ENCODE data around the gene PCF11.
"Not testable (repeated sequence)": the region's sequence is repeated elsewhere in the genome, so short reads cannot be mapped to it uniquely, and the experiment has no call there.

The PCF11 gene

DNA sequence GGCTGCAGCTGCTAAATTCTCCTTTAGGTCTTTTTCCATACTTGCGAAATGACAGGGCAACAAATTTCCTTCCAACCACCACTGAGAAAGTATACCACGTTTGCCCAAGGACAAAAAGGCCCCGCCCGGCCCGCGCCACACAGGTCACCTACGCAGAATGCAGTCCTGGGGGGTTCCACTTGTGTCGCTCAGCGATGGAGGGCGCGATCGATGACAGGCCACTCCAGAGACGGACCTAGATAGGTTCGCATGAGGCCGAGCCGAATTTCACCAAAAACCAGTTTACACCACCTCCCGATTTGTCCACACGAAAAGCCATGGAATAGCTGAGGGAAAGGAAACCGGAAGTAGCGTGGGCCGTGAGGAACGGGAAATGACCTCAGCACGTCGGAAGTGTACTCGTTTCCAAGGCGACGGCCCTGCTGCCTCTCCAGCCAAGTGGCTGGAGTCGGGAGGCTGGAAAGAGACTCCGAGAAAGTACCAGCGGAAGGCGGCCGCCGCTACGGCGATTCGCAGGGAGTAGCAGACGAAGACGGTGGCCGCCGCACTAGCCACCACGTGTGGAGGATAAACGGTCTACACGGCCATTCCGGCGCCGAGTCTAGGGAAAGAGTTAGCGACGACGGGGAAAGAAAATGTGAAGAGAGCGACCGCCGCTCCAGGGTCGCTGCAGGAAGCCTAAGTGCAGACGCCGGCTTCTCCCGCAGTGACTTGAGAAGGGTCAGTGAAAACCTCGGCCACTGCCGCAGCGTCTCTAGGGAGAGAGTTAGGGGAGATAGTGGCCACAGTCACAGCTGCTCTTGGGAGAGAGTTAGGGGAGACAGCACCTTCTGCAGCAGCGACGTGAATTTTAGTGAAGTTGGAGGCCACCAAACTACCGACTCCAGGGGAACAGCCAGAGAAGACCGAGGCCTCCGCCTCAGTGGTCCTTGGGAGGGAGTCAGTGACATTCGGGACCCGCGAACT lies 36.7 kb downstream of the PCF11 start, which contains the start of gene ANKRD42:
Gene ANKRD42 (plus strand): TSS at position 398 of the 966 bp plus-strand sequence. CDS start 959 bp downstream, outside the sequence.
- Mint-ChIP-seq H3K4me1 (ENCODE audit: low read depth) (peaks cover 50% of the 10 kb centered on the region), H3K9me3 (no peaks in the 10 kb centered on the region), H3K36me3 (ENCODE audit: low read depth) (peaks cover 49% of the 10 kb centered on the region), H3K27me3 (no peaks in the 10 kb centered on the region), H3K27ac (peak within 1 kb of the TSS; percentile 97), H3K4me3 (peak within 1 kb of the TSS; percentile 99)

DNA sequence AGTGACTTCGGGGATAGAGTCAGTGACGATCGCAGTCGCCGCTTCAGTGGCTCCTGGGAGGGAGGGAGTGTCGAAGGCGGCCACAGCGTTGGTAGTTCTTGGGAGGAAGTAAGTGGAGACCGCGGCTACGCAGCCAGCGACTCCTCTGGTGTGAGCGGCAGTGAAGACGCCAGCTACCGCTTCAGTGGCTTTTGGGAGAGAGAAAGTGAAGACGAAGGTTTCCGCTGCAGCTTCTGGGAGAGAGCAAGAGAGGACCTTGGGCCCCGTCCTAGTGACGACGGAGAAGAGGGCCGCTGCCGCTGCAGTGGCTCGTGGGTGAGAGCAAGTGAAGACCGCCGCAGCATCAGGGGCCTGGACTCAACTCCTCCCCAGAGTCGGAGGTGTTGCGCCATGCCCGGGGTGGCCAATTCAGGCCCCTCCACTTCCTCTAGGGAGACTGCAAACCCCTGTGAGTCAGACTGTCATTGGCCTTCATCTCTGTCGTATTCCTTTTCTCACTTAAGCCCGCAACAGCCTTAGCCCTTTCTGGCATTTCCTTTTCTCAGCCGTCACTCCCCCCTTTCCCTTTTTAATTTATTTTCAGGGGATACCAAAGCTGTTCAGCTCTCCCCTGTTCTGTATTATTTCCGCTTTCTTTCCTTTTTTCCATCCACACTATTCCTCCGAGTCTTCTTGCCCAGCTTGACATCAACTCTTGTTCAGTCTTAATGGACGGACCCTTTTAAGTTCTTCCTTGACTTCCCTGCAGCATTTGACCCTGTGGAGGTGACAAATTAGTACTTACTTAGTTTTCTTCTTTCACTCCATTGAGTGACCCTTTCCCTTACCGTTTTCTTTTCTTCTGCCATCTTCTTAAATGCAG lies 37.6 kb downstream of the PCF11 start:
- H3K27ac Mint-ChIP-seq = peak overlapping the region; percentile 97
- H3K27me3 Mint-ChIP-seq = no peaks in the 10 kb centered on the region
- no peaks in the 10 kb centered on the region for H3K9me3 Mint-ChIP-seq
- H3K36me3 Mint-ChIP-seq (ENCODE audit: low read depth) = peaks cover 44% of the 10 kb centered on the region
- peaks cover 50% of the 10 kb centered on the region for H3K4me1 Mint-ChIP-seq (ENCODE audit: low read depth)
- peak overlapping the region; percentile 99 for H3K4me3 Mint-ChIP-seq

DNA sequence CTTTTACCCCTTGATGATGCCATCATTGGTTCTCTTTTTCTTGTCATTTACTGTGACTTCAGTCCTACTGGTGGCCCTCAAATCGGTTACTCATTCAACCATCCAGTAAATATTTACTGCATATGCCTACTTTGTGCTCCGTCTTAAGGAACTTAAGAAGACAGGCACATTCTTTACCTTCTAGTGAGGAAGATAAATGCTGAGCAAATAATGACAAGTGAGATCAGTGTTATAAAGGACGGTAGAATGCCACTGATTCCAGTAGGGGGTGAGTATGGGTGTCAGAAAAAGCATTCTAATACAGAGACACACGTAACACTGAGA lies 38.2 kb downstream of the PCF11 start:
- Mint-ChIP-seq H3K27me3 (no peaks in the 10 kb centered on the region), H3K27ac (peak overlapping the region; percentile 97), H3K4me3 (peak overlapping the region; percentile 99), H3K9me3 (no peaks in the 10 kb centered on the region), H3K36me3 (ENCODE audit: low read depth) (peaks cover 45% of the 10 kb centered on the region), H3K4me1 (ENCODE audit: low read depth) (peaks cover 55% of the 10 kb centered on the region)

DNA sequence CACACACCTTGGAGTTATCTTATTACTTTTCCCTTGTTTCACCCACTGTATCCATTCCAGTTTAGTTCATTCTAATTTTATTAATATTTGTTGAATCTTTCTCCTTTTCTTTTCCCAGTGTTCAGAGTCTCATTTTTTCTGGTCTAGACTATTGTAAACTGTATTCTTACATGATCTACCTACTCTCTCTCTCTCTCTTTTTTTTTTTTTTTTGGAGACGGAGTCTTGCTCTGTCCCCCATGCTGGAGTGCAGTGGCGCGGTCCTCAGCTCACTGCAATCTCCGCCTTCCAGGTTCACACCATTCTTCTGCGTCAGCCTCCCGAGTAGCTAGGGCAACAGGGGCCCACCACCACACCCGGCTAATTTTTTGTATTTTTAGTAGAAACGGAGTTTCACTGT lies 38.7 kb downstream of the PCF11 start:
- H3K27ac Mint-ChIP-seq = peak overlapping the region; percentile 61
- H3K9me3 Mint-ChIP-seq = no peaks in the 10 kb centered on the region
- H3K27me3 Mint-ChIP-seq = no peaks in the 10 kb centered on the region
- H3K4me3 Mint-ChIP-seq = peak overlapping the region; percentile 99
- H3K36me3 Mint-ChIP-seq (ENCODE audit: low read depth) = peaks cover 45% of the 10 kb centered on the region
- peaks cover 57% of the 10 kb centered on the region for H3K4me1 Mint-ChIP-seq (ENCODE audit: low read depth)

DNA sequence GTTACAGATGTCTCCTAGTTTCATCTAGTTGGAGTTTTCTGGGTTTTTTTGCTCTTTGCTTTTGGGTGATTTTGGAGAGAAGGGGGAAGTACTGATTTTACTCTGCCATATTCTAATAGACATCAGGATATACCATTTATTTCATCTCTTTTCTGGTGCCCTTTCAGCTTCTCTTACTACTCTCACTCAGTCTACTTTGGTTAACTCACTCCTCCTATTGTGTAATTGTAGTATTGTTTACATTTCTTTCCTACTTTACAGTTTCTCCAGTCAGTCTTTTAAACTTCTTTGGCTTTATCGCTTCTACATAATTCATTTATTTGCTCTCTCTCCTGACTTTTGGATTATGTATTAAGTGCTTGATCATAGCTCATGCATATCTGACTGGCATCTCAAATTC lies 43.1 kb downstream of the PCF11 start:
- Mint-ChIP-seq H3K4me3 (no peak overlapping the region), H3K27me3 (no peaks in the 10 kb centered on the region)

DNA sequence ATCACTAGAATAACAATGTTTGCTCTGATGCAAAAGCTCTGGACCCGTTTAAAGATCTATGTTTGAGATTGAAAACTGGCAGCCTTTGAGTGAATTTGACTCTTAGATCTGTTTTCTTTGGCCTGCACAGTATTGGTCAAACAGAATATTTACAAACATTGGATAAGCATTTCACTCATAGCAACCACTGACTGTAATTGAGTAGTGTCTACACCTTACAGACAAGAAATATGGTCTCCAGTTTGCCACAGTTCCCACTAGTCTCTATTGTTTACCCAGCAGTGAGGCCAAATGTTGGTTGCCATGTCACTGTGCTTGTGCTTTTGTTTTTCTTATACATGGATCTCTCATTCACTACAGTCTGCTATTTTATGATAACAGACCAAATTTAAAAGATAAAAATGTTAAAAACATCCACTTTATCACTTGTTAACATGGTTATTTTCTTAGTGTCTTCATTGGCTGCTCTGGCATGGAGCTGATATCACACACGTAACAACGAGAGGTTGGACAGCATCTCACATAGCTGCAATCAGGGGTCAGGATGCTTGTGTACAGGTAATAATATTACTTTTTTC lies 48.8 kb downstream of the PCF11 start:
- Mint-ChIP-seq H3K4me1 (ENCODE audit: low read depth) (no peaks in the 10 kb centered on the region), H3K36me3 (ENCODE audit: low read depth) (peaks cover 43% of the 10 kb centered on the region), H3K9me3 (no peaks in the 10 kb centered on the region), H3K4me3 (no peak overlapping the region), H3K27me3 (no peaks in the 10 kb centered on the region), H3K27ac (no peak overlapping the region)

More for the DNA sequence above, 43.1 kb downstream of the PCF11 start:
- Mint-ChIP-seq H3K36me3 (ENCODE audit: low read depth) (peaks cover 40% of the 10 kb centered on the region), H3K27ac (no peak overlapping the region), H3K4me1 (ENCODE audit: low read depth) (peaks cover 31% of the 10 kb centered on the region), H3K9me3 (no peaks in the 10 kb centered on the region)

DNA sequence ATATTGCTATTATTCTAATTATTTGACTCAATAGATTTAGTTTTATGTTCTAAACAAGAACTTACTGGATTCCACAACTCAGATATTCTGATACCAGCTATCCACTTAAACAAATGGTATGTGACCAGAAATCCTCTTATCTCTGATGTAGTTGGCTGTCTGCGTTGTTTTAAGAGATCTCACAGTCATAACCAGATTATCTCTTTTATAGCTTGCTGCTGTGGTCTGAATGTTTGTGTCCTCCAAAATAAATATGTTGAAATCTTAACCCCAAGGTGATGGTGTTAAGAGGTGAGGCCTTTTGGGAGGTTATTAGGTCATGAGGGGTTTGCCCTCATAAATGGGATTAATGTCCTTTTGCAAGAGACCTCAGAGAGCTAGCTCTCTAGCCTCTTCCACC lies 49.3 kb downstream of the PCF11 start:
- Mint-ChIP-seq H3K9me3 (no peaks in the 10 kb centered on the region), H3K27me3 (no peaks in the 10 kb centered on the region), H3K27ac (no peak overlapping the region), H3K4me1 (ENCODE audit: low read depth) (no peaks in the 10 kb centered on the region), H3K4me3 (no peak overlapping the region), H3K36me3 (ENCODE audit: low read depth) (peaks cover 38% of the 10 kb centered on the region)

DNA sequence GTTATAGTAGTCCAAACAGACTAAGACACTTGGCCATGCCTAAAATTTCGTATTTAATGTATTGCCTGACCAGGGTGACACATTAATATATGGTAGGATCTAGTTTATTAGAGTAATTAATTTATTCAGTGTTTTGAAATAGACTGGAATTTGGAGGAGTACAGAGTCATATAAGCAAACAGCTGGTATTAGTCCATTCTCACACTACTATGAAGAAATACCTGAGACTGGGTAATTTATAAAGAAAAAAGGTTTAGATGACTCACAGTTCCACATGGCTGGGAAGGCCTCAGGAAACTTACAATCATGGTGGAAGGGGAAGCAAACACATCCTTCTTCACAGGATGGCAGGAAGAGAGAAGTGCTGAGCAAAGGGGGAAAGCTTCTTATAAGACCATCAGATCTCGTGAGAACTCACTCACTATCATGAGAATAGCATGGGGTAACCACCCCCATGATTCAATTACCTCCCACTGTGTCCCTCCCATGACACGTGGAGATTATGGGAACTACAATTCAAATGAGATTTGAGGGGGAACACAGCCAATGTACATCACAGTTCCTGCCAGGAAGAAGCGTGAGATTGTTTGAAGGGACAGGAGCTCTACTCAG lies 49.9 kb downstream of the PCF11 start:
- peaks cover 40% of the 10 kb centered on the region for H3K36me3 Mint-ChIP-seq (ENCODE audit: low read depth)
- H3K9me3 Mint-ChIP-seq; H3K4me3 Mint-ChIP-seq; H3K27ac Mint-ChIP-seq; H3K27me3 Mint-ChIP-seq; H3K4me1 Mint-ChIP-seq (ENCODE audit: low read depth): not testable (repeated sequence)

DNA sequence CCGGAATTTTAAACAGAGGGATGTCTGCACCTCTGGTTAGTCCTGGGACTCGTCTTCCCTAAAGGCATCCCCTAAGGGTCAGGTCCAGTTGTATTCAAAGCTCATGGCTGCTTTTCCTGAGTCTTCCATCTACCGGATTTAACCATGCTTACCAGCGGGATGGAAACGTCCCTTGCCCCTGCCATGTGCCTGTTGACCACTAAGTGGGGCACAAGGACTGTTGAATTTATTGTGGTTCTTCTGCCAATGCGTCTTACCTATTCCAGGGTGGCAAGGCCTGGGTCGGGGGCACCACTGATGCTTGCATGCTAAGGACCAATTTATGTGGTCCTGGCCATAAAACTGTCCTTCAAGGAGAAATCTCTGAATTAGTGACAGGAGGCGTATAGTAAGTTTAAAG lies 62.2 kb downstream of the PCF11 start:
- Mint-ChIP-seq H3K4me1 (ENCODE audit: low read depth) (no peaks in the 10 kb centered on the region), H3K4me3 (no peak overlapping the region), H3K27ac (no peak overlapping the region), H3K27me3 (no peaks in the 10 kb centered on the region), H3K36me3 (ENCODE audit: low read depth) (peaks cover 10% of the 10 kb centered on the region), H3K9me3 (no peaks in the 10 kb centered on the region)

DNA sequence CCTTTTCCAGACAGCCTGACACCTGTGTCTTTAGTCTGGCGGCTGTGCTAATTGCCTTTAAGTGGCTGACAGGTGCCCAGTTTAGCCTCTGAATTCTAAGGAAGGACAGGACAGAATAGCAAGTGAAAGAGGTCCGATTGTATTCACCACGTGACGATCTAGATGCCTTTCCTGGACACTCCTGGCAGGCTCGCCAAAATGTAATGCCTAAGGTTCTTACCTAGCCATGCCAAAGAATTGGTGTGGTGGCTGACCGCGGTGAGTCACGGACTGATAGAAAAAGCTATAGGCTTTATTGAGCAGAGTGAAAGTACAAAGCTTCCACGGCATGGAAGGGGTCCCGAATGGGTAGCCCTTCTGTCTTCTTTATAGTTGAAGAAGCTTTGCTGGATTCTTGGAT lies 63.3 kb downstream of the PCF11 start:
- no peaks in the 10 kb centered on the region for H3K9me3 Mint-ChIP-seq
- H3K4me1 Mint-ChIP-seq (ENCODE audit: low read depth) = no peaks in the 10 kb centered on the region
- no peaks in the 10 kb centered on the region for H3K27me3 Mint-ChIP-seq
- no peak overlapping the region for H3K4me3 Mint-ChIP-seq
- H3K27ac Mint-ChIP-seq = no peak overlapping the region
- peaks cover 3% of the 10 kb centered on the region for H3K36me3 Mint-ChIP-seq (ENCODE audit: low read depth)

DNA sequence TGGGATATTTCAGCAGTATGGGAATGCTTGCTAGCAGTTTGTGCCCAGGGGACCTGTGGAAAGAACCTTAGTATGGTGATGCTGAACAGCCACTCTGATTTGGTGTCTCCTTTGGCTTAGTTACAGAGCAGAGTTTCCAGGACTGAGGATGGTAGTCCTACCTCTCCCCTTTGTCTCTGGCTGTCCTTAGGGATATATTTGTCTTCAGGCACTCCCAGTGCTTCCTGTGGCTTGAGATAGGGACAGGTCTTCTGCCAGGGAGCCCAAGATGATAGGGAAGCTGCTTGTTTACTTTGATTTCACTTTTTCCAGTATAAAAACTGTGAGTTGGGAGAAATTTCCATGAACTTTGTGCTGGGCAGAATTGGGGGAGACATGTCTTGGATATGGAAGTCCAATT lies 64.8 kb downstream of the PCF11 start:
- H3K4me3 Mint-ChIP-seq = no peak overlapping the region
- H3K4me1 Mint-ChIP-seq (ENCODE audit: low read depth) = no peaks in the 10 kb centered on the region
- no peak overlapping the region for H3K27ac Mint-ChIP-seq
- H3K27me3 Mint-ChIP-seq = no peaks in the 10 kb centered on the region
- no peaks in the 10 kb centered on the region for H3K9me3 Mint-ChIP-seq
- no peaks in the 10 kb centered on the region for H3K36me3 Mint-ChIP-seq (ENCODE audit: low read depth)

DNA sequence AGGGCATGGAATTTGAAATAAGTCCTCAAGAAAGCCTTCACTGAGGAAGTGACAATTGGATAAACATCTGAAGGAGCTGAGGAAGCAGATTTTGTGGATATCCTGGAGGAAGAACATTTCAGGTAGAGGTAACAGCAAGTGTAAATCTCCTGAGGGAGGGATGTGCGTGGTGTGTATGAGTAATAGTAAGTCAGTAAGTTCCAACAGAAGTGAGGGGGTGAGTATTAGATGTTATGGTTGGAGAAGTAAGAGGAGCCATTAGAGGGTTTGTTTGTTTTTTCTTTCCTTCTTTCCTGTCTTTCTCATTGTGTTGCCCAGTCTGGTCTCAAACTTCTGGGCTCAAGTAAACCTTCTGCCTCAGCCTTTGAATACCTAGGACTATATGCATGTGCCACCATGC lies 65.6 kb downstream of the PCF11 start:
- H3K36me3 Mint-ChIP-seq (ENCODE audit: low read depth) = no peaks in the 10 kb centered on the region
- H3K4me1 Mint-ChIP-seq (ENCODE audit: low read depth) = no peaks in the 10 kb centered on the region
- H3K27me3 Mint-ChIP-seq = no peaks in the 10 kb centered on the region
- no peaks in the 10 kb centered on the region for H3K9me3 Mint-ChIP-seq
- no peak overlapping the region for H3K4me3 Mint-ChIP-seq
- no peak overlapping the region for H3K27ac Mint-ChIP-seq

DNA sequence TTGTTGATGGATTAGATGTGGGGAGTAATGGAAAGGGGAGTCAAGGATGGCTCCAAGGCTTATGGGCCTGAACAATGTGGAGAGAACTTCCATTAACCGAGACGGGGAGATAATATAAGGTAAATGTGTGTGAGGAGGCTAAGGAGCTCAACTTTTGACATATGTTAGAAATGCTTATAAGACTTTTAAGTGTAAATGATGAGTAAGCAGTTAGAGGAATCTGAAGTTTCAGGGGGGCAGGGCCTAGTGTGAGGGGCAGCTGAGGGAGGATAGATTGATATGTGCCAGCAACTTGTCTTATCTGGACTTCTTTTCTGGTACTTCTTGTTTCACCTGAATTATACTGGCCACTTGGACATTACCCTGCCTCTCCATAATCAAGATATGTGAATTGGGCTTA lies 66.5 kb downstream of the PCF11 start:
- Mint-ChIP-seq H3K4me3 (no peak overlapping the region), H3K27ac (no peak overlapping the region), H3K27me3 (no peaks in the 10 kb centered on the region), H3K4me1 (ENCODE audit: low read depth) (no peaks in the 10 kb centered on the region), H3K9me3 (no peaks in the 10 kb centered on the region), H3K36me3 (ENCODE audit: low read depth) (no peaks in the 10 kb centered on the region)

DNA sequence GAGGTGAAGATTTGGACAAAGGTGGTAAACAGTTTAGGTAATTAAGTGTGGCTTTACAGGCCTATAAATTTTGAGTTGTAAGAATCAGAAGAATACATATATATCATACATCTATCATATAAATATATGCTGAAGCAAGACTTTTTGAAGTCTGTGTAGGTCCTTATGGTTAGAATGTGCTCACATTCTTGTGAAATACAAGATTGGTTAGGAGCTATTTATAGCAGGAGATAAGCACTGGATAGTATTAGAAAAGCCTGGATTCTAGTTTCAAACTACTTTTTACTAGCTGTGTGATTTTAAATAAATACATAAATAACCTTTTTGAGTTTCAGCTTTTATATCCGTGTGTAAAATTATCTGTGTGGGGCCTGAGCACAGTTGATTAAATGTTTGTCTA lies 78.9 kb downstream of the PCF11 start:
- H3K27ac Mint-ChIP-seq = no peak overlapping the region
- H3K4me1 Mint-ChIP-seq (ENCODE audit: low read depth) = no peaks in the 10 kb centered on the region
- no peaks in the 10 kb centered on the region for H3K9me3 Mint-ChIP-seq
- H3K36me3 Mint-ChIP-seq (ENCODE audit: low read depth) = no peaks in the 10 kb centered on the region
- no peak overlapping the region for H3K4me3 Mint-ChIP-seq
- H3K27me3 Mint-ChIP-seq = no peaks in the 10 kb centered on the region
